ENCODE results near the gene PGAP1. TPM values are rescaled to one million over a fixed set of nuclear protein-coding genes. Genes with fewer than 3 reads are reported as not detected.

Gene PGAP1
- total and polyA plus RNA-seq, 8 donors, result 2.3 to 11.9 (median 7.3) TPM

DNA sequence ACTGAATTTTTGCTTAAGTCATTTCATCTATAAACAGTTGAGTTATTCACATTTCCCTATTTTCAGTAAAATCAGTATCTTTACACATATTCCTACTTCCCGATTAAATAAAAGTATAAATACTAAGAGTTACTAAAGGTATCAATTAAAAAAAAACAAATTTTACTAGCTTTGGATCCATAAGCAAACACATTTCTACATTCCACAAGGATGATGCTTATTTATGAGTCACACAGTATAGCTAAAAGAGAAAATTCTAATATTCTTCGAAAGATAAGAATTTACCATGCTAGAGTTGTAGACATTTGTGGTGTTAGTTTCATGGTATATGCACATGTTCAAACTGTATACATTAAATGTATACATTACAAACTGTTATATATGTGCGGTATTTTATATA lies 23.7 kb downstream of the PGAP1 start:
- Histone ChIP-seq H3K27me3 (no peaks in the 10 kb centered on the region), H3K4me3 (no peak overlapping the region), H3K27ac (no peak overlapping the region), H3K36me3 (no peaks in the 10 kb centered on the region), H3K4me1 (no peaks in the 10 kb centered on the region), H3K9me3 (no peaks in the 10 kb centered on the region)
- ATAC-seq (no peak), FAIRE-seq (no peak), DNase-seq (no peak)
- intact Hi-C loops (cut with DNase I), result no loop called here
- 95 to 97% methylated on average over 3 of the region's 3 CpGs for WGBS, 2 donors
- TF ChIP-seq, protein P1, sequence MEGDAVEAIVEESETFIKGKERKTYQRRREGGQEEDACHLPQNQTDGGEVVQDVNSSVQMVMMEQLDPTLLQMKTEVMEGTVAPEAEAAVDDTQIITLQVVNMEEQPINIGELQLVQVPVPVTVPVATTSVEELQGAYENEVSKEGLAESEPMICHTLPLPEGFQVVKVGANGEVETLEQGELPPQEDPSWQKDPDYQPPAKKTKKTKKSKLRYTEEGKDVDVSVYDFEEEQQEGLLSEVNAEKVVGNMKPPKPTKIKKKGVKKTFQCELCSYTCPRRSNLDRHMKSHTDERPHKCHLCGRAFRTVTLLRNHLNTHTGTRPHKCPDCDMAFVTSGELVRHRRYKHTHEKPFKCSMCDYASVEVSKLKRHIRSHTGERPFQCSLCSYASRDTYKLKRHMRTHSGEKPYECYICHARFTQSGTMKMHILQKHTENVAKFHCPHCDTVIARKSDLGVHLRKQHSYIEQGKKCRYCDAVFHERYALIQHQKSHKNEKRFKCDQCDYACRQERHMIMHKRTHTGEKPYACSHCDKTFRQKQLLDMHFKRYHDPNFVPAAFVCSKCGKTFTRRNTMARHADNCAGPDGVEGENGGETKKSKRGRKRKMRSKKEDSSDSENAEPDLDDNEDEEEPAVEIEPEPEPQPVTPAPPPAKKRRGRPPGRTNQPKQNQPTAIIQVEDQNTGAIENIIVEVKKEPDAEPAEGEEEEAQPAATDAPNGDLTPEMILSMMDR (IDR thresholded peaks at IDR 0.05), result no peak

DNA sequence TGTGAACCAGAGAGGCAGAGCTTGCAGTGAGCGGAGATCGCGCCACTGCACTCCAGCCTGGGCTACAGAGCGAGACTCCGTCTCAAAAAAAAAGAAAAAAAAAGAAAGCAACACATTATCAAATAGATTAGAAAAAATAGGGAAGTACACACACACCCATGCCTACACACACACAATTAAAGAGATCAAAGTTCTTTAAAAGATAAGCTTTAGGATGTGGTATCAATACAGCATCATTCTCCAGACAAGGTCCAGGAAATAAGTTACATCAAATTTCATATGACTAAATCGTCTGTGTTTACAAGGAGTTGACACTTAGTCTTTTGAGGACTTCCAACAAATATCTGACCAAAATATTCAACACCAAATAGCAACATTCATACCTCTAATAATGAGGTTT lies 25.7 kb downstream of the PGAP1 start:
- H3K27ac ChIP-seq, result no peak overlapping the region
- intact Hi-C loops (cut with DNase I), result no loop called here
- no peak for DNase-seq
- FAIRE-seq, result no peak
- H3K27me3 ChIP-seq, result no peaks in the 10 kb centered on the region
- H3K9me3 ChIP-seq, result no peaks in the 10 kb centered on the region
- TF ChIP-seq, protein P1 (IDR thresholded peaks at IDR 0.05), result no peak
- H3K4me1 ChIP-seq, result no peaks in the 10 kb centered on the region
- 92 to 95% methylated on average over 6 of the region's 6 CpGs for WGBS, 2 donors
- no peaks in the 10 kb centered on the region for H3K36me3 ChIP-seq
- no peak for ATAC-seq
- H3K4me3 ChIP-seq, result no peak overlapping the region

GRCh38 chr2:196899976-196900375 lies 26.5 kb downstream of the PGAP1 start:
- TF ChIP-seq, protein P1 (IDR thresholded peaks at IDR 0.05), result no peak
- no peaks in the 10 kb centered on the region for H3K4me1 ChIP-seq
- H3K27ac ChIP-seq, result no peak overlapping the region
- H3K36me3 ChIP-seq, result no peaks in the 10 kb centered on the region
- ATAC-seq (no peak), DNase-seq (no peak), FAIRE-seq (no peak)
- H3K9me3 ChIP-seq, result no peaks in the 10 kb centered on the region
- H3K27me3 ChIP-seq, result no peaks in the 10 kb centered on the region
- WGBS, 2 donors, result 93% methylated on average over 3 of the region's 3 CpGs
- intact Hi-C loops (cut with DNase I), result no loop called here
- H3K4me3 ChIP-seq, result no peak overlapping the region

DNA sequence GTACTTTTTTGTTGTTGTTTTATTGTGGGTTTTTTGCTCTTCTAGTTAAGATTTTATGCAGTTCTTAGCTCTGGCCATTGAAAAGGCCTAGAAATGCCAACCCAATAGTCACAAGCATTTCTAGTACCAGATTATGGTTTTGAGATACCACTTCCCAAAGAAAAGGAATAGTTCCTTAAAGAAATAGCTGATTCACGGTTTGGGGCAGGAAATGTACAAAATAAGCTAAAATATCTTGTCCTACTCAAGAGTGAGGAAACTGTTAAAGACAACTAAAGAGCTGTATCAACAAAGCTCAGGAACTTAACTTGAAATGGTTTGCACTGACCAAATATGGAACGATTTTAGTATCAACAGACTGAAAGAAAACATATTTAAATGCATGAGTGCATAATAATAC lies 35.4 kb downstream of the PGAP1 start:
- WGBS, 2 donors, result 71 to 73% methylated on average over 2 of the region's 2 CpGs
- Histone ChIP-seq H3K4me1 (no peaks in the 10 kb centered on the region), H3K9me3 (no peaks in the 10 kb centered on the region), H3K27me3 (no peaks in the 10 kb centered on the region), H3K27ac (no peak overlapping the region), H3K4me3 (no peak overlapping the region), H3K36me3 (no peaks in the 10 kb centered on the region)
- TF ChIP-seq, protein P1 (IDR thresholded peaks at IDR 0.05), result no peak
- FAIRE-seq, result no peak
- ATAC-seq, result no peak
- intact Hi-C loops (cut with DNase I), result no loop called here
- DNase-seq, result no peak

- DNase-seq (no peak), FAIRE-seq (no peak), ATAC-seq (no peak)
- Histone ChIP-seq H3K9me3 (no peaks in the 10 kb centered on the region), H3K36me3 (no peaks in the 10 kb centered on the region), H3K4me3 (no peak overlapping the region), H3K27ac (no peak overlapping the region), H3K4me1 (peaks cover 0 to 6% (median 5%) of the 10 kb centered on the region in 3 donors), H3K27me3 (no peaks in the 10 kb centered on the region)
- intact Hi-C loops (cut with DNase I), result no loop called here
- TF ChIP-seq, protein P1 (IDR thresholded peaks at IDR 0.05), result no peak
Observed at GRCh38 chr2:196887431-196887830, 39.1 kb downstream of the PGAP1 start.
